ENCODE data around the gene POTEC.
"Not testable (repeated sequence)": the region's sequence is repeated elsewhere in the genome, so short reads cannot be mapped to it uniquely, and the experiment has no call there.

GRCh38 chr18:14501894-14502293 lies 41.5 kb downstream of the POTEC start:
- not testable (repeated sequence) for TF ChIP-seq CTCF (IDR thresholded peaks at IDR 0.05; ENCODE audit: low read length); EZH2 (IDR thresholded peaks at IDR 0.05; ENCODE audit: borderline replicate concordance, low read length)
